ENCODE measurements around the gene PABPN1L.

DNA sequence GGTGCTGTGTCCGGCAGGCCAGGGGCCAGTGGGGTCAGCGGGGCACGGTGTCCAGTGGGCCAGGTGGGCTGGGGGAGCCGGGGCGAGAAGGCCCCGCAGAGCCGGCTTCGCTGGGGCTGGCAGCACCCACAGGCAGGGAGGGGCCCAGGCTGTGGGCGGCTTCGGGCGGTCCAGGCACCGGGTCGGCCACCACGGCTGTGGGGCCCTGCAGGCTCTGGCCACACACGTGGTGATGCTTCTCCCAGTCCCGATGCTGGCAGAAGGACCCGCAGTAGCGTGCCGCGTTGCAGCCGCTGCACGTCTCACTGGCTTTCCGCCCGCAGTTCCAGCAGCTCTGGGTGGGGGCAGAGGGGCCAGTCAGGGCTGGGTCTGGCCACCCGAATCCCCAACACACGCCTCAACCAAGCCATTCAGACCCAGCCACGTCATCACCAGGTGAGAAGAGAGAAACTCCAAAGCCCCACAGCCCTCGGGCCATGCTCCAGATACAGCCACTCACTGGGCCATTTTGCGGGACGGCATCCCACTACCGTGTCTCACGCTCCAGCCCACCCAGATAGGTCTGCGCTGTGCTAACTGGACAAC lies 10.6 kb upstream of the PABPN1L start:
- TF ChIP-seq POLR2AphosphoS5 (IDR thresholded peaks at IDR 0.05) (no peak), POLR2A (IDR thresholded peaks at IDR 0.05) (no peak)
- TF ChIP-seq, protein P1, sequence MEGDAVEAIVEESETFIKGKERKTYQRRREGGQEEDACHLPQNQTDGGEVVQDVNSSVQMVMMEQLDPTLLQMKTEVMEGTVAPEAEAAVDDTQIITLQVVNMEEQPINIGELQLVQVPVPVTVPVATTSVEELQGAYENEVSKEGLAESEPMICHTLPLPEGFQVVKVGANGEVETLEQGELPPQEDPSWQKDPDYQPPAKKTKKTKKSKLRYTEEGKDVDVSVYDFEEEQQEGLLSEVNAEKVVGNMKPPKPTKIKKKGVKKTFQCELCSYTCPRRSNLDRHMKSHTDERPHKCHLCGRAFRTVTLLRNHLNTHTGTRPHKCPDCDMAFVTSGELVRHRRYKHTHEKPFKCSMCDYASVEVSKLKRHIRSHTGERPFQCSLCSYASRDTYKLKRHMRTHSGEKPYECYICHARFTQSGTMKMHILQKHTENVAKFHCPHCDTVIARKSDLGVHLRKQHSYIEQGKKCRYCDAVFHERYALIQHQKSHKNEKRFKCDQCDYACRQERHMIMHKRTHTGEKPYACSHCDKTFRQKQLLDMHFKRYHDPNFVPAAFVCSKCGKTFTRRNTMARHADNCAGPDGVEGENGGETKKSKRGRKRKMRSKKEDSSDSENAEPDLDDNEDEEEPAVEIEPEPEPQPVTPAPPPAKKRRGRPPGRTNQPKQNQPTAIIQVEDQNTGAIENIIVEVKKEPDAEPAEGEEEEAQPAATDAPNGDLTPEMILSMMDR (IDR thresholded peaks at IDR 0.05), result no peak

All from stomach (tissue), 4 donors.